GM20000 (cell line): ENCODE data around the gene PMS1.
A peak's percentile ranks its signal among the peaks of the same experiment; 100 is the strongest.

Experiments
- DNase-seq: peaks from one replicate; pipeline ENCODE4 v3.0.0; 2012; ENCODE audit warnings: low spot score
- CTCF ChIP-seq: IDR thresholded peaks from 2 replicates; pipeline ENCODE4 v1.5.1; 2012; ENCODE audit warnings: mild to moderate bottlenecking, control low read depth; ENCODE audit errors: extremely low read depth, missing control alignments

The PMS1 gene

GRCh38 chr2:189763908-189764661, 20.2 kb upstream of the PMS1 start:
- no peak for TF ChIP-seq CTCF
- DNase-seq: no peak

GRCh38 chr2:189770590-189771322, 13.5 kb upstream of the PMS1 start:
- DNase-seq: no peak
- TF ChIP-seq CTCF: no peak

- no peak for TF ChIP-seq CTCF
- no peak for DNase-seq
Measured at GRCh38 chr2:189772212-189772611, 12.0 kb upstream of the PMS1 start.

- no peak for DNase-seq
Measured at GRCh38 chr2:189782221-189782671, 2.0 kb upstream of the PMS1 start.

GRCh38 chr2:189783451-189783926, 761 bp upstream of the PMS1 start:
- DNase-seq: peak; percentile 44
- no peak for TF ChIP-seq CTCF

More at GRCh38 chr2:189782221-189782671, 2.0 kb upstream of the PMS1 start:
- TF ChIP-seq CTCF: no peak

- DNase-seq: no peak
Measured at GRCh38 chr2:189791338-189792042, 7.2 kb downstream of the PMS1 start.

More at GRCh38 chr2:189791338-189792042, 7.2 kb downstream of the PMS1 start:
- TF ChIP-seq CTCF: no peak
